HepG2 (cell line): ENCODE measurements around the gene TEX30. TPM values are rescaled to one million over a fixed set of nuclear protein-coding genes. Genes with fewer than 3 reads are reported as not detected.

Source experiments
- CREB1 ChIP-seq, 2 experiments: fragments of 450-650 bp in 1 of 2; IDR thresholded peaks; 2 replicates each; pipeline ENCODE4 v1.6.1; 2016 to 2017; ENCODE audit warnings: control low read depth in 1 of 2, mild to moderate bottlenecking in 1 of 2, missing compliant biosample characterization in 1 of 2, missing genetic modification characterization in 1 of 2
- DMTF1 ChIP-seq: sonication (generic); formaldehyde crosslinking; IDR thresholded peaks from 2 replicates; pipeline ENCODE4 v1.4.0; 2020; ENCODE audit warnings: mild to moderate bottlenecking, missing genetic modification reagents
- DNMT1 ChIP-seq: sonication (generic); formaldehyde crosslinking; IDR thresholded peaks from 2 replicates; pipeline ENCODE4 v1.5.1; 2020; ENCODE audit warnings: mild to moderate bottlenecking, missing genetic modification reagents
- DPF2 ChIP-seq: sonication (generic); formaldehyde crosslinking; IDR thresholded peaks from 2 replicates; pipeline ENCODE4 v1.4.0; 2020; ENCODE audit warnings: mild to moderate bottlenecking, low read depth, missing genetic modification reagents, borderline replicate concordance
- GATA4 ChIP-seq: sonication (generic); IDR thresholded peaks from 2 replicates; pipeline ENCODE4 v1.6.1; 2016; ENCODE audit warnings: antibody characterized with exemption, low read depth, borderline replicate concordance
- GFI1 ChIP-seq: sonication (generic); formaldehyde crosslinking; IDR thresholded peaks from 2 replicates; pipeline ENCODE4 v1.5.0; 2020; ENCODE audit warnings: missing genetic modification reagents, mild to moderate bottlenecking, borderline replicate concordance
- KLF6 ChIP-seq: IDR thresholded peaks from 2 replicates; pipeline ENCODE4 v1.8.0; 2016; ENCODE audit warnings: missing biosample characterization, missing genetic modification reagents
- MXI1 ChIP-seq: IDR thresholded peaks from 3 replicates; pipeline ENCODE4 v1.6.1; 2012; ENCODE audit warnings: low read depth, low read length, inconsistent platforms, borderline replicate concordance
- RBM22 ChIP-seq: fragments of 200-400 bp; formaldehyde crosslinking; optimal IDR thresholded peaks from 2 replicates; pipeline ENCODE3; 2017; ENCODE audit warnings: mild to moderate bottlenecking, low read length, moderate library complexity
- RXRB ChIP-seq: IDR thresholded peaks from 2 replicates; pipeline ENCODE4 v1.6.1; 2016; ENCODE audit warnings: borderline replicate concordance, missing genetic modification reagents, missing compliant biosample characterization
- SRY ChIP-seq: sonication (generic); formaldehyde crosslinking; IDR thresholded peaks from 2 replicates; pipeline ENCODE4 v1.8.0; 2022; ENCODE audit warnings: mild to moderate bottlenecking, missing genetic modification reagents
- TRIM24 ChIP-seq: sonication (generic); formaldehyde crosslinking; IDR thresholded peaks from 2 replicates; pipeline ENCODE4 v1.8.0; 2022; ENCODE audit warnings: mild to moderate bottlenecking, missing genetic modification reagents
- ZNF552 ChIP-seq: sonication (generic); formaldehyde crosslinking; IDR thresholded peaks from 2 replicates; pipeline ENCODE4 v1.9.0; 2022; ENCODE audit warnings: missing genetic modification reagents, mild to moderate bottlenecking, borderline replicate concordance
- ZNF576 ChIP-seq: sonication (generic); formaldehyde crosslinking; IDR thresholded peaks from 2 replicates; pipeline ENCODE4 v1.4.0; 2020; ENCODE audit warnings: mild to moderate bottlenecking, missing genetic modification reagents
- polyA plus RNA-seq, 8 experiments: library from polyadenylated mRNA; depleted of rRNA in 3 of 8; stranded (reverse) in 7 of 8; unstranded in 1 of 8; fragments of >200 nt; fragmentation: Illumina TruSeq in 4 of 8; extraction: Trizol in 4 of 8; gene quantifications; 2 replicates each; pipeline versions ENCODE4 v1.2.1 to v1.2.3, GENCODE V29; 2011 to 2016; ENCODE audit warnings: low read depth in 4 of 8, missing spikeins in 1 of 8, mixed read lengths in 1 of 8; ENCODE audit not compliant: insufficient read depth in 1 of 8
- total RNA-seq, 5 experiments: library from RNA; depleted of rRNA; stranded (reverse); fragments of >200 nt; fragmentation: Illumina TruSeq; extraction: Trizol; gene quantifications; 2 replicates each; pipeline ENCODE4 v1.2.3, GENCODE V29; 2016; ENCODE audit warnings: low read depth in 1 of 5
- TF ChIP-seq, protein P1 (sequence below): sonication (generic); formaldehyde crosslinking; IDR thresholded peaks from 2 replicates; pipeline ENCODE4 v1.5.0; 2020; ENCODE audit warnings: mild to moderate bottlenecking, missing genetic modification reagents, borderline replicate concordance
- TF ChIP-seq, protein P2 (sequence below): sonication (generic); formaldehyde crosslinking; IDR thresholded peaks from 2 replicates; pipeline ENCODE4 v1.4.0; 2020; ENCODE audit warnings: low read depth, missing genetic modification reagents
- TF ChIP-seq, protein P3 (sequence below): sonication (generic); formaldehyde crosslinking; IDR thresholded peaks from 2 replicates; pipeline ENCODE4 v1.8.0; 2023; ENCODE audit warnings: mild to moderate bottlenecking, missing genetic modification reagents

Gene TEX30
- total and polyA plus RNA-seq, 2 of the 13 experiments (the other 11 are each of a cell fraction or from before 2014, with no cell fraction given) = 0.60 to 1.2 TPM

- TF ChIP-seq DMTF1 (CRISPR knock-in tag) (no peak), DNMT1 (CRISPR knock-in tag) (no peak), RXRB (peak; percentile 22; the same call in 1 of the 2 replicates), KLF6 (CRISPR knock-in tag) (no peak), ZNF576 (CRISPR knock-in tag) (no peak), GATA4 (no peak), CREB1 (IDR thresholded peaks at IDR 0.05) (peak; percentile 90), CREB1 (CRISPR knock-in tag; IDR thresholded peaks at IDR 0.05) (peak; percentile 96), GFI1 (CRISPR knock-in tag) (no peak), SRY (CRISPR knock-in tag) (peak; percentile 68), RBM22 (no peak), MXI1 (no peak; the same call in 2 of the 3 replicates), DPF2 (CRISPR knock-in tag) (no peak), TRIM24 (CRISPR knock-in tag) (no peak), ZNF552 (CRISPR knock-in tag) (peak; percentile 23; the same call in 1 of the 2 replicates)
- TF ChIP-seq, protein P1, sequence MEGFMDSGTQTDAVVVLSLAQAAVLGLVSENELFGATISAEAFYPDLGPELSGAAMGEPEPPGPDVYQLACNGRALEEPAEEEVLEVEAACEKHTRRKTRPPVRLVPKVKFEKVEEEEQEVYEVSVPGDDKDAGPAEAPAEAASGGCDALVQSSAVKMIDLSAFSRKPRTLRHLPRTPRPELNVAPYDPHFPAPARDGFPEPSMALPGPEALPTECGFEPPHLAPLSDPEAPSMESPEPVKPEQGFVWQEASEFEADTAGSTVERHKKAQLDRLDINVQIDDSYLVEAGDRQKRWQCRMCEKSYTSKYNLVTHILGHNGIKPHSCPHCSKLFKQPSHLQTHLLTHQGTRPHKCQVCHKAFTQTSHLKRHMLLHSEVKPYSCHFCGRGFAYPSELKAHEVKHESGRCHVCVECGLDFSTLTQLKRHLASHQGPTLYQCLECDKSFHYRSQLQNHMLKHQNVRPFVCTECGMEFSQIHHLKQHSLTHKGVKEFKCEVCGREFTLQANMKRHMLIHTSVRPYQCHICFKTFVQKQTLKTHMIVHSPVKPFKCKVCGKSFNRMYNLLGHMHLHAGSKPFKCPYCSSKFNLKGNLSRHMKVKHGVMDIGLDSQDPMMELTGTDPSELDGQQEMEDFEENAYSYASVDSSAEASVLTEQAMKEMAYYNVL (CRISPR knock-in tag) = 0 out of 2 replicates have a peak, but pooled peaks have one; percentile 6
- TF ChIP-seq, protein P2, sequence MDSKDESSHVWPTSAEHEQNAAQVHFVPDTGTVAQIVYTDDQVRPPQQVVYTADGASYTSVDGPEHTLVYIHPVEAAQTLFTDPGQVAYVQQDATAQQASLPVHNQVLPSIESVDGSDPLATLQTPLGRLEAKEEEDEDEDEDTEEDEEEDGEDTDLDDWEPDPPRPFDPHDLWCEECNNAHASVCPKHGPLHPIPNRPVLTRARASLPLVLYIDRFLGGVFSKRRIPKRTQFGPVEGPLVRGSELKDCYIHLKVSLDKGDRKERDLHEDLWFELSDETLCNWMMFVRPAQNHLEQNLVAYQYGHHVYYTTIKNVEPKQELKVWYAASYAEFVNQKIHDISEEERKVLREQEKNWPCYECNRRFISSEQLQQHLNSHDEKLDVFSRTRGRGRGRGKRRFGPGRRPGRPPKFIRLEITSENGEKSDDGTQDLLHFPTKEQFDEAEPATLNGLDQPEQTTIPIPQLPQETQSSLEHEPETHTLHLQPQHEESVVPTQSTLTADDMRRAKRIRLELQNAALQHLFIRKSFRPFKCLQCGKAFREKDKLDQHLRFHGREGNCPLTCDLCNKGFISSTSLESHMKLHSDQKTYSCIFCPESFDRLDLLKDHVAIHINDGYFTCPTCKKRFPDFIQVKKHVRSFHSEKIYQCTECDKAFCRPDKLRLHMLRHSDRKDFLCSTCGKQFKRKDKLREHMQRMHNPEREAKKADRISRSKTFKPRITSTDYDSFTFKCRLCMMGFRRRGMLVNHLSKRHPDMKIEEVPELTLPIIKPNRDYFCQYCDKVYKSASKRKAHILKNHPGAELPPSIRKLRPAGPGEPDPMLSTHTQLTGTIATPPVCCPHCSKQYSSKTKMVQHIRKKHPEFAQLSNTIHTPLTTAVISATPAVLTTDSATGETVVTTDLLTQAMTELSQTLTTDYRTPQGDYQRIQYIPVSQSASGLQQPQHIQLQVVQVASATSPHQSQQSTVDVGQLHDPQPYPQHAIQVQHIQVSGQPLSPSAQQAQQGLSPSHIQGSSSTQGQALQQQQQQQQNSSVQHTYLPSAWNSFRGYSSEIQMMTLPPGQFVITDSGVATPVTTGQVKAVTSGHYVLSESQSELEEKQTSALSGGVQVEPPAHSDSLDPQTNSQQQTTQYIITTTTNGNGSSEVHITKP (CRISPR knock-in tag) = peak; percentile 36; the same call in 1 of the 2 replicates
- TF ChIP-seq, protein P3, sequence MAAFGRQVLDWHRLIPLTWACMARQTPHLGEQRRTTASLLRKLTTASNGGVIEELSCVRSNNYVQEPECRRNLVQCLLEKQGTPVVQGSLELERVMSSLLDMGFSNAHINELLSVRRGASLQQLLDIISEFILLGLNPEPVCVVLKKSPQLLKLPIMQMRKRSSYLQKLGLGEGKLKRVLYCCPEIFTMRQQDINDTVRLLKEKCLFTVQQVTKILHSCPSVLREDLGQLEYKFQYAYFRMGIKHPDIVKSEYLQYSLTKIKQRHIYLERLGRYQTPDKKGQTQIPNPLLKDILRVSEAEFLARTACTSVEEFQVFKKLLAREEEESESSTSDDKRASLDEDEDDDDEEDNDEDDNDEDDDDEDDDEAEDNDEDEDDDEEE = peak; percentile 49; the same call in 1 of the 2 replicates
Measured at GRCh38 chr13:102798581-102799425, 25.2 kb upstream of the TEX30 start, which contains the start of the genes BIVM and POGLUT2 (continued).
